SK-N-MC (cell line): ENCODE results near the gene INF2.

Source experiments
- DNase-seq: peaks from one replicate; pipeline ENCODE4 v3.0.0-alpha.2; 2011; ENCODE audit warnings: low read depth, low spot score
- H3K27ac ChIP-seq: fragments of 200-600 bp; sonication (generic); 2 replicates; pipeline ENCODE4 v1.5.1; 2016; ENCODE audit warnings: mixed run types
- H3K36me3 ChIP-seq: fragments of 200-600 bp; sonication (generic); 2 replicates; pipeline ENCODE4 v1.6.1; 2017; ENCODE audit warnings: antibody characterized with exemption, low read length, mixed read lengths; ENCODE audit not compliant: insufficient read depth
- H3K4me3 ChIP-seq: fragments of 200-600 bp; sonication (generic); 2 replicates; pipeline ENCODE4 v1.5.1; 2016
- H3K9ac ChIP-seq: fragments of 200-600 bp; sonication (generic); 2 replicates; pipeline ENCODE4 v1.8.0; 2017; ENCODE audit warnings: mixed run types, mixed read lengths; ENCODE audit not compliant: insufficient read length
- H3K9me3 ChIP-seq: fragments of 200-600 bp; sonication (generic); 2 replicates; pipeline ENCODE4 v1.6.1; 2017; ENCODE audit warnings: low read depth, mild to moderate bottlenecking, antibody characterized with exemption, low read length, moderate library complexity, mixed read lengths
- EZH2 ChIP-seq: fragments of 200-600 bp; sonication (generic); IDR thresholded peaks from one replicate; pipeline ENCODE4 v1.6.1; 2017; ENCODE audit warnings: antibody characterized with exemption
- FOXP2 ChIP-seq: optimal IDR thresholded peaks from 2 replicates; pipeline ENCODE3; 2011; ENCODE audit warnings: mild to moderate bottlenecking, moderate library complexity; ENCODE audit not compliant: insufficient read depth; ENCODE audit errors: extremely low read length, control extremely low read depth
- POLR2AphosphoS5 ChIP-seq: IDR thresholded peaks from 2 replicates; pipeline ENCODE4 v1.6.1; 2012; ENCODE audit warnings: mild to moderate bottlenecking, low read depth, low read length, borderline replicate concordance

The INF2 gene

GRCh38 chr14:104709387-104710039 lies 20.1 kb downstream of the INF2 start:
- H3K36me3 ChIP-seq = peaks cover 3% of the 10 kb centered on the region; the same call in 1 of the 2 replicates

GRCh38 chr14:104710071-104710735 lies 20.8 kb downstream of the INF2 start:
- no peak for DNase-seq
- Histone ChIP-seq H3K27ac (no peak overlapping the region), H3K4me3 (no peak overlapping the region), H3K9me3 (no peaks in the 10 kb centered on the region), H3K36me3 (no peaks in the 10 kb centered on the region; the same call in 1 of the 2 replicates), H3K9ac (no peak overlapping the region)
- no peak for TF ChIP-seq FOXP2
- TF ChIP-seq POLR2AphosphoS5 = no peak
- TF ChIP-seq EZH2 = no peak

More at GRCh38 chr14:104709387-104710039, 20.1 kb downstream of the INF2 start:
- Histone ChIP-seq H3K9me3 (no peaks in the 10 kb centered on the region), H3K27ac (no peak overlapping the region), H3K4me3 (no peak overlapping the region), H3K9ac (no peak overlapping the region)
- TF ChIP-seq EZH2 (no peak), FOXP2 (no peak), POLR2AphosphoS5 (no peak)
- DNase-seq = no peak

- no peak overlapping the region for H3K9ac ChIP-seq
- no peak overlapping the region for H3K27ac ChIP-seq
- H3K4me3 ChIP-seq = no peak overlapping the region
- TF ChIP-seq FOXP2 (no peak), EZH2 (no peak), POLR2AphosphoS5 (no peak)
- H3K9me3 ChIP-seq = no peaks in the 10 kb centered on the region
- DNase-seq = no peak
- no peaks in the 10 kb centered on the region; the same call in 1 of the 2 replicates for H3K36me3 ChIP-seq
These were observed 23.7 kb downstream of the INF2 start for GRCh38 chr14:104712881-104713734.

- Histone ChIP-seq H3K9me3 (no peaks in the 10 kb centered on the region), H3K36me3 (no peaks in the 10 kb centered on the region; the same call in 1 of the 2 replicates), H3K4me3 (no peak overlapping the region), H3K27ac (no peak overlapping the region), H3K9ac (no peak overlapping the region)
- TF ChIP-seq FOXP2 (no peak), POLR2AphosphoS5 (no peak), EZH2 (no peak)
- no peak for DNase-seq
These were observed 24.6 kb downstream of the INF2 start for GRCh38 chr14:104714066-104714465.

- no peaks in the 10 kb centered on the region; the same call in 1 of the 2 replicates for H3K36me3 ChIP-seq
- H3K9ac ChIP-seq = no peak overlapping the region
- no peaks in the 10 kb centered on the region for H3K9me3 ChIP-seq
- no peak overlapping the region for H3K4me3 ChIP-seq
- no peak overlapping the region for H3K27ac ChIP-seq
- TF ChIP-seq FOXP2 (no peak), EZH2 (no peak), POLR2AphosphoS5 (no peak)
- no peak for DNase-seq
These were observed 25.3 kb downstream of the INF2 start for GRCh38 chr14:104714681-104715080.

- Histone ChIP-seq H3K9ac (no peak overlapping the region), H3K27ac (no peak overlapping the region), H3K4me3 (no peak overlapping the region), H3K9me3 (no peaks in the 10 kb centered on the region), H3K36me3 (no peaks in the 10 kb centered on the region; the same call in 1 of the 2 replicates)
- TF ChIP-seq FOXP2 (no peak), EZH2 (no peak), POLR2AphosphoS5 (no peak)
- DNase-seq = no peak
These were observed 26.0 kb downstream of the INF2 start for GRCh38 chr14:104715416-104715815.

- no peak for DNase-seq
- H3K4me3 ChIP-seq = no peak overlapping the region
- H3K9me3 ChIP-seq = no peaks in the 10 kb centered on the region
- H3K27ac ChIP-seq = no peak overlapping the region
- no peak for TF ChIP-seq EZH2
- TF ChIP-seq POLR2AphosphoS5 = no peak
- no peak for TF ChIP-seq FOXP2
- no peaks in the 10 kb centered on the region; the same call in 1 of the 2 replicates for H3K36me3 ChIP-seq
- H3K9ac ChIP-seq = no peak overlapping the region
These were observed 26.5 kb downstream of the INF2 start for GRCh38 chr14:104715871-104716270.

GRCh38 chr14:104717137-104717536 lies 27.7 kb downstream of the INF2 start:
- TF ChIP-seq POLR2AphosphoS5 = no peak
- no peak for TF ChIP-seq EZH2
- TF ChIP-seq FOXP2 = no peak
- no peaks in the 10 kb centered on the region for H3K9me3 ChIP-seq
- no peaks in the 10 kb centered on the region; the same call in 1 of the 2 replicates for H3K36me3 ChIP-seq
- no peak overlapping the region for H3K27ac ChIP-seq
- H3K4me3 ChIP-seq = no peak overlapping the region
- no peak overlapping the region for H3K9ac ChIP-seq
- no peak for DNase-seq
